Common myeloid progenitor, CD34-positive (primary cell): ENCODE measurements around the gene KRT23.
A peak's percentile ranks its signal among the peaks of the same experiment; 100 is the strongest.

Experiments used
- CTCF ChIA-PET: fragments of 350-600 bp; sonication (Branson Sonifier 250); formaldehyde crosslinking; loops from one replicate; lab custom pipeline; 2021; ENCODE audit warnings: antibody characterized with exemption; lab: Charles Lee
- POLR2A ChIA-PET: fragments of 350-600 bp; sonication (Branson Sonifier 250); formaldehyde crosslinking; loops from one replicate; lab custom pipeline; 2021; ENCODE audit warnings: antibody characterized with exemption; lab: Charles Lee
- DNase-seq, 3 donors: peaks; one replicate each; pipeline versions ENCODE4 v3.0.0 to v3.0.0-alpha.2; 2013
- H3K27ac ChIP-seq, 2 experiments: 1 replicate in 1 of 2; 2 replicates in 1 of 2; pipeline ENCODE4 v1.7.0; 2013; ENCODE audit warnings: inconsistent platforms in 2 of 2, low read length in 2 of 2, mild to moderate bottlenecking in 2 of 2, low read depth in 1 of 2, moderate library complexity in 1 of 2; ENCODE audit not compliant: severe bottlenecking in 2 of 2, insufficient read depth in 1 of 2, poor library complexity in 1 of 2
- H3K27me3 ChIP-seq, 5 experiments: replicated peaks in 2 of 5; 1 replicate in 3 of 5; 2 replicates in 2 of 5; pipeline versions ENCODE4 v1.6.1 to v1.7.0; 2013; ENCODE audit warnings: low read length in 4 of 5, mild to moderate bottlenecking in 2 of 5, moderate library complexity in 2 of 5, inconsistent platforms in 1 of 5; ENCODE audit not compliant: insufficient read depth in 5 of 5, control insufficient read depth in 4 of 5
- H3K36me3 ChIP-seq, 4 experiments: 1 replicate in 2 of 4; 2 replicates in 2 of 4; pipeline versions ENCODE4 v1.6.1 to v1.7.0; 2013; ENCODE audit warnings: low read length in 3 of 4, control low read depth in 1 of 4, mild to moderate bottlenecking in 1 of 4; ENCODE audit not compliant: control insufficient read depth in 4 of 4, insufficient read depth in 4 of 4
- H3K4me1 ChIP-seq, 4 experiments: 1 replicate in 3 of 4; 2 replicates in 1 of 4; pipeline versions ENCODE4 v1.6.1 to v1.7.1; 2013; ENCODE audit warnings: low read length in 3 of 4, mild to moderate bottlenecking in 3 of 4, control low read depth in 1 of 4, inconsistent platforms in 1 of 4, moderate library complexity in 1 of 4; ENCODE audit not compliant: control insufficient read depth in 4 of 4, insufficient read depth in 4 of 4; ENCODE audit errors: control extremely low read depth in 1 of 4
- H3K4me3 ChIP-seq, 7 experiments: 1 replicate in 4 of 7; 2 replicates in 3 of 7; pipeline versions ENCODE4 v1.5.1 to v1.7.0; 2013; ENCODE audit warnings: mild to moderate bottlenecking in 7 of 7, low read length in 6 of 7, moderate library complexity in 6 of 7, inconsistent platforms in 2 of 7, low read depth in 2 of 7, control low read depth in 1 of 7; ENCODE audit not compliant: insufficient read depth in 4 of 7, control insufficient read depth in 1 of 7; ENCODE audit errors: extremely low read depth in 1 of 7
- H3K9me3 ChIP-seq, 5 experiments: 1 replicate in 4 of 5; 2 replicates in 1 of 5; pipeline versions ENCODE4 v1.6.1 to v1.7.1; 2013; ENCODE audit warnings: low read length in 4 of 5, mild to moderate bottlenecking in 2 of 5, inconsistent platforms in 1 of 5, low read depth in 1 of 5, moderate library complexity in 1 of 5; ENCODE audit not compliant: control insufficient read depth in 4 of 5, insufficient read depth in 2 of 5; ENCODE audit errors: control extremely low read depth in 1 of 5
- WGBS: methylation state at CpG from one replicate; pipeline ENCODE4 v1.1.5; 2013; ENCODE audit not compliant: insufficient coverage; 5-methylcytosine and 5-hydroxymethylcytosine counted together

Gene KRT23

GRCh38 chr17:40915199-40915661 is 22.2 kb downstream of the KRT23 start:
- WGBS = no CpG with 5 or more reads among the region's 3 CpGs
- no peak overlapping the region for H3K27ac ChIP-seq
- no peak overlapping the region for H3K4me3 ChIP-seq
- no peaks in the 10 kb centered on the region for H3K27me3 ChIP-seq
- DNase-seq = no peak
- CTCF ChIA-PET = interaction anchor here (1.0 to 1.6 kb wide), 2 partner anchors 408 to 745 kb away, joined by 3 to 4 read pairs; no protein-coding TSS in a partner anchor
- POLR2A ChIA-PET = no interaction called here
- H3K36me3 ChIP-seq = no peaks in the 10 kb centered on the region
- H3K4me1 ChIP-seq = peaks cover 0 to 6% (median 0%) of the 10 kb centered on the region in 4 experiments
- no peaks in the 10 kb centered on the region for H3K9me3 ChIP-seq

- H3K9me3 ChIP-seq = no peaks in the 10 kb centered on the region
- no peak for DNase-seq
- H3K27ac ChIP-seq = no peak overlapping the region
- no peaks in the 10 kb centered on the region for H3K36me3 ChIP-seq
- H3K27me3 ChIP-seq = no peaks in the 10 kb centered on the region
- H3K4me1 ChIP-seq = peaks cover 0 to 6% (median 0%) of the 10 kb centered on the region in 4 experiments
- WGBS = 100% methylated on average over 2 of the region's 3 CpGs
- ChIA-PET CTCF (no interaction called here), POLR2A (no interaction called here)
- no peak overlapping the region for H3K4me3 ChIP-seq
These were observed 23.2 kb downstream of the KRT23 start for GRCh38 chr17:40914075-40914855.

- H3K27ac ChIP-seq = no peak overlapping the region
- peaks cover 0 to 6% (median 0%) of the 10 kb centered on the region in 4 experiments for H3K4me1 ChIP-seq
- WGBS = 96% methylated on average over 10 of the region's 13 CpGs
- H3K27me3 ChIP-seq = peaks cover 0 to 13% (median 4%) of the 10 kb centered on the region in 5 experiments
- no peaks in the 10 kb centered on the region for H3K9me3 ChIP-seq
- no peak overlapping the region for H3K4me3 ChIP-seq
- POLR2A ChIA-PET = no interaction called here
- DNase-seq = peak; percentile 10 to 29 (median 24)
- CTCF ChIA-PET = interaction anchor here (0.9 to 5.6 kb wide), 5 partner anchors 417 to 750 kb away, joined by 3 to 26 read pairs (median 4); no protein-coding TSS in a partner anchor
- no peaks in the 10 kb centered on the region for H3K36me3 ChIP-seq
These were observed 24.8 kb downstream of the KRT23 start for GRCh38 chr17:40912486-40913210.

GRCh38 chr17:40910441-40910841 is 27.0 kb downstream of the KRT23 start:
- H3K36me3 ChIP-seq = no peaks in the 10 kb centered on the region
- no peak overlapping the region for H3K27ac ChIP-seq
- H3K4me3 ChIP-seq = no peak overlapping the region
- H3K4me1 ChIP-seq = peaks cover 0 to 6% (median 0%) of the 10 kb centered on the region in 4 experiments
- POLR2A ChIA-PET = no interaction called here
- 100% methylated on average over 3 of the region's 3 CpGs for WGBS
- peaks cover 0 to 17% (median 4%) of the 10 kb centered on the region in 5 experiments for H3K27me3 ChIP-seq
- CTCF ChIA-PET = interaction anchor here (1.0 to 5.6 kb wide), 9 partner anchors 9 to 752 kb away, joined by 3 to 26 read pairs (median 4); partner anchors contain the start of gene KRTAP16-1
- no peak for DNase-seq
- H3K9me3 ChIP-seq = no peaks in the 10 kb centered on the region

GRCh38 chr17:40909755-40910154 is 27.7 kb downstream of the KRT23 start:
- no peak overlapping the region for H3K27ac ChIP-seq
- 100% methylated on average over 1 of the region's 4 CpGs for WGBS
- no peaks in the 10 kb centered on the region for H3K36me3 ChIP-seq
- no peaks in the 10 kb centered on the region for H3K9me3 ChIP-seq
- POLR2A ChIA-PET = no interaction called here
- CTCF ChIA-PET = interaction anchor here (0.6 to 5.6 kb wide), 9 partner anchors 12 to 740 kb away, joined by 3 to 26 read pairs (median 4); partner anchors contain the start of gene KRTAP16-1
- peaks cover 0 to 6% (median 0%) of the 10 kb centered on the region in 4 experiments for H3K4me1 ChIP-seq
- H3K4me3 ChIP-seq = no peak overlapping the region
- DNase-seq = no peak
- H3K27me3 ChIP-seq = peaks cover 0 to 19% (median 4%) of the 10 kb centered on the region in 5 experiments

- WGBS = no CpG with 5 or more reads among the region's 5 CpGs
- Histone ChIP-seq H3K27ac (no peak overlapping the region), H3K27me3 (peaks cover 0 to 19% (median 4%) of the 10 kb centered on the region in 5 experiments), H3K9me3 (no peaks in the 10 kb centered on the region), H3K4me1 (peaks cover 0 to 6% (median 0%) of the 10 kb centered on the region in 4 experiments), H3K4me3 (no peak overlapping the region), H3K36me3 (no peaks in the 10 kb centered on the region)
- peak; percentile 76 to 81 (median 77) for DNase-seq
- POLR2A ChIA-PET = no interaction called here
- CTCF ChIA-PET = interaction anchor here (0.6 to 5.6 kb wide), 7 partner anchors 22 to 740 kb away, joined by 3 to 26 read pairs (median 4); no protein-coding TSS in a partner anchor
These were observed 28.1 kb downstream of the KRT23 start for GRCh38 chr17:40909351-40909750.
